Astrocyte (in vitro differentiated cells and primary cell): ENCODE results near the gene C21orf58. TPM values are rescaled to one million over a fixed set of nuclear protein-coding genes. Genes with fewer than 3 reads are reported as not detected.

Experiments
- DNase-seq: peaks from one replicate; pipeline ENCODE4 v3.0.0-alpha.2; 2010; ENCODE audit warnings: low read depth
- FAIRE-seq: peaks from 2 replicates; lab custom pipeline; 2011; peaks lifted over from hg19 to GRCh38; lab: Jason Lieb, UNC
- H2AFZ ChIP-seq: 2 replicates; pipeline ENCODE4 v1.6.0; 2012; ENCODE audit warnings: low read depth, low read length, inconsistent platforms
- H3K27ac ChIP-seq: 2 replicates; pipeline ENCODE4 v1.5.1; 2011; ENCODE audit warnings: low read depth, low read length, inconsistent platforms
- H3K27me3 ChIP-seq: 2 replicates; pipeline ENCODE4 v1.6.0; 2011; ENCODE audit warnings: low read length, inconsistent platforms; ENCODE audit not compliant: insufficient read depth
- H3K36me3 ChIP-seq: 2 replicates; pipeline ENCODE4 v1.5.1; 2011; ENCODE audit warnings: low read length, inconsistent platforms; ENCODE audit not compliant: insufficient read depth
- H3K4me1 ChIP-seq: 2 replicates; pipeline ENCODE4 v1.5.1; 2011; ENCODE audit warnings: low read length, inconsistent platforms; ENCODE audit not compliant: insufficient read depth
- H3K4me2 ChIP-seq: 2 replicates; pipeline ENCODE4 v1.6.0; 2012; ENCODE audit warnings: low read length, inconsistent platforms
- H3K4me3 ChIP-seq: 2 replicates; pipeline ENCODE4 v1.5.1; 2011; ENCODE audit warnings: low read depth, mild to moderate bottlenecking, low read length, inconsistent platforms; ENCODE audit not compliant: insufficient read depth
- H3K79me2 ChIP-seq: 2 replicates; pipeline ENCODE4 v1.6.0; 2012; ENCODE audit warnings: mild to moderate bottlenecking, low read length, inconsistent platforms; ENCODE audit not compliant: insufficient read depth
- H3K9ac ChIP-seq: 2 replicates; pipeline ENCODE4 v1.6.0; 2012; ENCODE audit warnings: mild to moderate bottlenecking, low read length, inconsistent platforms
- H3K9me3 ChIP-seq: 2 replicates; pipeline ENCODE4 v1.5.1; 2012; ENCODE audit warnings: low read depth, mild to moderate bottlenecking, low read length, inconsistent platforms; ENCODE audit not compliant: insufficient read depth
- H4K20me1 ChIP-seq: 2 replicates; pipeline ENCODE4 v1.6.0; 2012; ENCODE audit warnings: low read length, inconsistent platforms; ENCODE audit not compliant: insufficient read depth
- H3K27ac Mint-ChIP-seq: one replicate; pipeline ENCODE4 v1.8.0; 2021; ENCODE audit warnings: mild to moderate bottlenecking, mixed read lengths; ENCODE audit not compliant: unreplicated experiment
- H3K27me3 Mint-ChIP-seq: one replicate; pipeline ENCODE4 v1.8.0; 2021; ENCODE audit warnings: low read depth, mixed read lengths; ENCODE audit not compliant: unreplicated experiment
- H3K36me3 Mint-ChIP-seq: one replicate; pipeline ENCODE4 v1.8.0; 2021; ENCODE audit warnings: low read depth, mixed read lengths; ENCODE audit not compliant: unreplicated experiment
- H3K4me1 Mint-ChIP-seq: one replicate; pipeline ENCODE4 v1.8.0; 2021; ENCODE audit warnings: low read depth, mixed read lengths; ENCODE audit not compliant: unreplicated experiment
- H3K4me3 Mint-ChIP-seq: one replicate; pipeline ENCODE4 v1.8.0; 2021; ENCODE audit warnings: mild to moderate bottlenecking, moderate library complexity, mixed read lengths; ENCODE audit not compliant: unreplicated experiment
- H3K9me3 Mint-ChIP-seq: one replicate; pipeline ENCODE4 v1.8.0; 2021; ENCODE audit warnings: mild to moderate bottlenecking, mixed read lengths; ENCODE audit not compliant: unreplicated experiment
- EZH2 ChIP-seq: IDR thresholded peaks from 2 replicates; pipeline ENCODE4 v1.6.1; 2012; ENCODE audit warnings: mild to moderate bottlenecking, low read length, inconsistent platforms; ENCODE audit not compliant: insufficient read depth
- total RNA-seq: library from RNA; stranded (reverse); gene quantifications from 2 replicates; pipeline ENCODE4 v1.2.1, GENCODE V29; 2021
- TF ChIP-seq, protein P1 (sequence below): IDR thresholded peaks from 2 replicates; pipeline ENCODE4 v1.5.1; 2011; ENCODE audit warnings: low read depth, mild to moderate bottlenecking, inconsistent platforms, low read length, moderate library complexity; ENCODE audit not compliant: insufficient read depth

Gene C21orf58
- total RNA-seq, 1 donor from 2014 or later: 3.2 TPM

DNA sequence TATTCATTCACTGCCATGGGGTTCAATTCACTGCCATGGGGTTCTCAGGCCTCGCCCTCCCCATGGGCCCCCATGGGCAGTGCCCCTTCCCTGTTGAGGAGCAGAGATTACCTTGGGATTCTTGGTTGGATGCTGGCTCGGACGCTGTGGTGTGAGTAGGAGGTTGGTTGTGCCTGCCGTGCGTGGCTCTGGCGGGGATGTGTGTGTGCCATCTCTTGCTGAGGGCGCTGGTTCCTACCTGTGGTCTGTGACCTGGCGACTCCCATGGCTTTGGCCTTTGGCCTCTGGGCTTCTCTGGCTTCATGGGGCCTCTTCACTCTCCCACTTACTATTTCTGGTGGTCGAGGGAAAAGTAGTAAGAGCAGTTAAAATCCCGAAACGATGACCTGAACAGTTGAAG, 42.4 kb upstream of the C21orf58 start:
- Histone ChIP-seq H3K4me2 (no peak overlapping the region), H3K27ac (no peak overlapping the region), H4K20me1 (peaks cover 28% of the 10 kb centered on the region), H3K4me1 (no peaks in the 10 kb centered on the region), H2AFZ (no peak overlapping the region), H3K36me3 (peaks cover 11% of the 10 kb centered on the region), H3K4me3 (no peak overlapping the region), H3K9ac (no peak overlapping the region), H3K27me3 (no peaks in the 10 kb centered on the region), H3K79me2 (peaks cover 12% of the 10 kb centered on the region), H3K9me3 (no peaks in the 10 kb centered on the region)
- no peaks in the 10 kb centered on the region for H3K9me3 Mint-ChIP-seq
- FAIRE-seq (no peak), DNase-seq (no peak)
- H3K27me3 Mint-ChIP-seq: no peaks in the 10 kb centered on the region
- TF ChIP-seq EZH2: no peak
- TF ChIP-seq, protein P1, sequence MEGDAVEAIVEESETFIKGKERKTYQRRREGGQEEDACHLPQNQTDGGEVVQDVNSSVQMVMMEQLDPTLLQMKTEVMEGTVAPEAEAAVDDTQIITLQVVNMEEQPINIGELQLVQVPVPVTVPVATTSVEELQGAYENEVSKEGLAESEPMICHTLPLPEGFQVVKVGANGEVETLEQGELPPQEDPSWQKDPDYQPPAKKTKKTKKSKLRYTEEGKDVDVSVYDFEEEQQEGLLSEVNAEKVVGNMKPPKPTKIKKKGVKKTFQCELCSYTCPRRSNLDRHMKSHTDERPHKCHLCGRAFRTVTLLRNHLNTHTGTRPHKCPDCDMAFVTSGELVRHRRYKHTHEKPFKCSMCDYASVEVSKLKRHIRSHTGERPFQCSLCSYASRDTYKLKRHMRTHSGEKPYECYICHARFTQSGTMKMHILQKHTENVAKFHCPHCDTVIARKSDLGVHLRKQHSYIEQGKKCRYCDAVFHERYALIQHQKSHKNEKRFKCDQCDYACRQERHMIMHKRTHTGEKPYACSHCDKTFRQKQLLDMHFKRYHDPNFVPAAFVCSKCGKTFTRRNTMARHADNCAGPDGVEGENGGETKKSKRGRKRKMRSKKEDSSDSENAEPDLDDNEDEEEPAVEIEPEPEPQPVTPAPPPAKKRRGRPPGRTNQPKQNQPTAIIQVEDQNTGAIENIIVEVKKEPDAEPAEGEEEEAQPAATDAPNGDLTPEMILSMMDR: no peak
- peaks cover 29% of the 10 kb centered on the region for H3K36me3 Mint-ChIP-seq
- no peak overlapping the region for H3K27ac Mint-ChIP-seq
- peaks cover 3% of the 10 kb centered on the region for H3K4me1 Mint-ChIP-seq
- H3K4me3 Mint-ChIP-seq: no peak overlapping the region

DNA sequence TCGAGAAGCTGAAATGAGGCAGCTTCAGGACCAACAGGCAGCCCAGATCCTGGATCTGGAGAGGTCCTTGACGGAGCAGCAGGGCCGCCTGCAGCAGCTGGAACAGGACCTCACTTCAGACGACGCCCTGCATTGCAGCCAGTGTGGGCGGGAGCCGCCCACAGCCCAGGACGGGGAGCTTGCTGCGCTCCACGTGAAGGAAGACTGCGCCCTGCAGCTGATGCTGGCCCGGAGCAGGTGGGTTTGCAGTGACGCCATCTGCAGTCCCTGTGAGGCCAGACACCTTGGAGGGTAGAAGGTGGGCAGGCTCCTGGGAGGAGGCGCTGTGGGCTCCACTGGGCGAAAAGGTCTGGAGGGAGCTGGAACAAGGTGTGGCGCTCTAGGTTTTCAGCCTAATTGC, 40.0 kb upstream of the C21orf58 start:
- H3K27ac Mint-ChIP-seq: no peak overlapping the region
- Histone ChIP-seq H2AFZ (no peak overlapping the region), H3K4me1 (no peaks in the 10 kb centered on the region), H4K20me1 (peaks cover 17% of the 10 kb centered on the region), H3K79me2 (peaks cover 2% of the 10 kb centered on the region), H3K36me3 (peaks cover 13% of the 10 kb centered on the region), H3K4me3 (no peak overlapping the region), H3K9me3 (no peaks in the 10 kb centered on the region), H3K9ac (no peak overlapping the region), H3K4me2 (no peak overlapping the region), H3K27me3 (no peaks in the 10 kb centered on the region), H3K27ac (no peak overlapping the region)
- H3K27me3 Mint-ChIP-seq: no peaks in the 10 kb centered on the region
- peaks cover 29% of the 10 kb centered on the region for H3K36me3 Mint-ChIP-seq
- no peaks in the 10 kb centered on the region for H3K9me3 Mint-ChIP-seq
- no peaks in the 10 kb centered on the region for H3K4me1 Mint-ChIP-seq
- no peak for DNase-seq
- TF ChIP-seq, protein P1: no peak
- TF ChIP-seq EZH2: no peak
- no peak overlapping the region for H3K4me3 Mint-ChIP-seq
- FAIRE-seq: no peak

DNA sequence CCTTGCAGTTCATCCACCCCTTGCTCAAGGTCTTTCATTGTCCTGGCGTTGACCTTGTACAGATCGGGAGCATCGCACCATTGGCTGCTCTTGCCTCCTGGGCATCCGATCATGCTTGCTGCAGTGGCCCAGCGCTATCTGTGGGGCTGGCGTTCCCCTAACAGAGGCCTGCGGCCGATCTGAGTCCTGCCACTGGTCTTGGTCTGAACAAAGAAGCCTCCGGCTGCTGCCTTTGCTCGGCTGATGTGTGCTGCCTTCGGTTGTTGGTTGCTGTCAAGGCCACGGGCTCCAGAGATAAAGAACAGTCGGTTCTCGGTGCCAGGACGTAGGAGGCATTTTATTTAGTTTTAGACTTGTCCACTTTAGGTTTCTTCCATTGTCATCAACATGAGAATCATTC, 39.3 kb upstream of the C21orf58 start:
- no peak for DNase-seq
- Mint-ChIP-seq H3K4me1 (no peaks in the 10 kb centered on the region), H3K4me3 (no peak overlapping the region), H3K27me3 (no peaks in the 10 kb centered on the region), H3K36me3 (peaks cover 29% of the 10 kb centered on the region), H3K9me3 (no peaks in the 10 kb centered on the region), H3K27ac (no peak overlapping the region)
- no peaks in the 10 kb centered on the region for H3K79me2 ChIP-seq
- H2AFZ ChIP-seq: no peak overlapping the region
- no peak overlapping the region for H3K4me2 ChIP-seq
- H3K27ac ChIP-seq: no peak overlapping the region
- no peak for FAIRE-seq
- no peak overlapping the region for H3K4me3 ChIP-seq
- H3K27me3 ChIP-seq: no peaks in the 10 kb centered on the region
- peaks cover 14% of the 10 kb centered on the region for H4K20me1 ChIP-seq
- TF ChIP-seq, protein P1: no peak
- no peak for TF ChIP-seq EZH2
- H3K36me3 ChIP-seq: peaks cover 13% of the 10 kb centered on the region
- no peaks in the 10 kb centered on the region for H3K9me3 ChIP-seq
- no peak overlapping the region for H3K9ac ChIP-seq
- no peaks in the 10 kb centered on the region for H3K4me1 ChIP-seq
